ENCODE results near the gene TMEM145.
"Not testable (repeated sequence)": the region's sequence is repeated elsewhere in the genome, so short reads cannot be mapped to it uniquely, and the experiment has no call there.

- not testable (repeated sequence) for TF ChIP-seq POLR2A, CTCF (IDR thresholded peaks at IDR 0.05)
Measured at GRCh38 chr19:42331333-42331732, 18.2 kb downstream of the TMEM145 start.

Data from uterus (tissue), 2 donors.